Measurements from ENCODE around the gene SLC6A5.
A peak's percentile ranks its signal among the peaks of the same experiment; 100 is the strongest.

The SLC6A5 gene

GRCh38 chr11:20592741-20593140, 6.7 kb upstream of the SLC6A5 start:
- Histone ChIP-seq H4K8ac (ENCODE audit: low read depth, low read length) (no peak overlapping the region), H3K27ac (replicated peaks; ENCODE audit: low read length) (no peak overlapping the region)

GRCh38 chr11:20594274-20595061, 4.9 kb upstream of the SLC6A5 start:
- Histone ChIP-seq H3K14ac (ENCODE audit: low read length) (no peak overlapping the region), H3K79me1 (ENCODE audit: low read depth, low read length) (no peaks in the 10 kb centered on the region)

More at GRCh38 chr11:20592741-20593140, 6.7 kb upstream of the SLC6A5 start:
- Histone ChIP-seq H3K23ac (ENCODE audit: low read depth, low read length, poor library complexity) (no peak overlapping the region), H2BK15ac (ENCODE audit: low read length) (no peak overlapping the region), H3K79me1 (ENCODE audit: low read depth, low read length) (no peaks in the 10 kb centered on the region), H3K36me3 (replicated peaks in 1 of 2; ENCODE audit: control insufficient read depth in 2 of 2, insufficient read depth in 2 of 2, low read length in 2 of 2) (no peaks in the 10 kb centered on the region), H3K18ac (ENCODE audit: low read length) (no peak overlapping the region), H3K9ac (ENCODE audit: low read depth, low read length, poor library complexity) (no peak overlapping the region), H3K27me3 (ENCODE audit: control insufficient read depth in 3 of 3, insufficient read depth in 3 of 3, low read depth in 1 of 3, low read length in 3 of 3) (peaks cover 9 to 46% (median 34%) of the 10 kb centered on the region in 3 experiments), H3K4me3 (ENCODE audit: low read length in 2 of 2) (no peak overlapping the region), H2BK12ac (ENCODE audit: low read length) (no peak overlapping the region), H2AFZ (ENCODE audit: low read length) (no peak overlapping the region), H2BK5ac (ENCODE audit: low read length) (no peak overlapping the region), H4K91ac (ENCODE audit: low read depth, low read length, poor library complexity) (no peak overlapping the region), H2BK120ac (ENCODE audit: low read depth, low read length) (no peak overlapping the region), H2AK5ac (ENCODE audit: low read depth, low read length) (no peak overlapping the region), H3K4ac (ENCODE audit: low read length) (no peak overlapping the region), H3K14ac (ENCODE audit: low read length) (no peak overlapping the region), H3K4me1 (ENCODE audit: control insufficient read depth in 2 of 2, insufficient read depth in 1 of 2, low read depth in 1 of 2, low read length in 2 of 2) (peaks cover 0 to 6% of the 10 kb centered on the region in 2 donors), H3K9me3 (replicated peaks in 1 of 2; ENCODE audit: control insufficient read depth in 2 of 2, insufficient read depth in 1 of 2, low read depth in 1 of 2, low read length in 2 of 2) (no peaks in the 10 kb centered on the region), H3K4me2 (ENCODE audit: insufficient read depth, low read length, poor library complexity, severe bottlenecking) (no peak overlapping the region)
- no CpG with 5 or more reads among the region's 2 CpGs for WGBS, 2 donors (ENCODE audit: extremely low coverage in 2 of 2, insufficient read length in 2 of 2, insufficient replicate concordance in 1 of 2)
- DNase-seq (ENCODE audit: low spot score), result no peak

DNA sequence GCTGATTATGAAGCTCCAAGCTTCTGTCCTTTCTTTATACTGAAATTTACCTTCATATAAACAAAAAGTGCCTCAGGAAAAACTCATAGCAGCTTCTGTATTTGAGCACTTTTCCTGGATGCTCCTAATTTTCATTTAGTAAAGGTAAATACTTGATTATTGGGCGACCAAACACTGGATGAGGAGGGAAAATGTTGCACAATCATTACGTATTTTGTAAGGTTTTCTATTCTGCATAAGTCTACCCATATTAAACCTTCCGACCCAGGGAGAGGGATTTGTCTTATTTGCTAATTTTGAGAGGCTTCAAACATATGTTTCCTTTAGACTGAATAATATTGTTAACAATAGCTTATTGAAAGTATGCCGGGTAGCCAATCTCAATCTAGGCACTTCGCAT, 4.3 kb upstream of the SLC6A5 start:
- H3K14ac ChIP-seq (ENCODE audit: low read length), result no peak overlapping the region
- H3K79me1 ChIP-seq (ENCODE audit: low read depth, low read length), result no peaks in the 10 kb centered on the region
- WGBS, 2 donors (ENCODE audit: extremely low coverage in 2 of 2, insufficient read length in 2 of 2, insufficient replicate concordance in 1 of 2), result no CpG with 5 or more reads among the region's 5 CpGs
- no peak overlapping the region for H2AFZ ChIP-seq (ENCODE audit: low read length)
- no peak overlapping the region for H3K27ac ChIP-seq (replicated peaks; ENCODE audit: low read length)
- no peak overlapping the region for H3K4me2 ChIP-seq (ENCODE audit: insufficient read depth, low read length, poor library complexity, severe bottlenecking)
- no peak overlapping the region for H2BK15ac ChIP-seq (ENCODE audit: low read length)
- H3K36me3 ChIP-seq (replicated peaks in 1 of 2; ENCODE audit: control insufficient read depth in 2 of 2, insufficient read depth in 2 of 2, low read length in 2 of 2), result no peaks in the 10 kb centered on the region
- H3K9ac ChIP-seq (ENCODE audit: low read depth, low read length, poor library complexity), result no peak overlapping the region
- no peaks in the 10 kb centered on the region for H3K9me3 ChIP-seq (replicated peaks in 1 of 2; ENCODE audit: control insufficient read depth in 2 of 2, insufficient read depth in 1 of 2, low read depth in 1 of 2, low read length in 2 of 2)
- no peak overlapping the region for H3K4ac ChIP-seq (ENCODE audit: low read length)
- peaks cover 0 to 3% of the 10 kb centered on the region in 2 donors for H3K4me1 ChIP-seq (ENCODE audit: control insufficient read depth in 2 of 2, insufficient read depth in 1 of 2, low read depth in 1 of 2, low read length in 2 of 2)
- no peak overlapping the region for H3K23ac ChIP-seq (ENCODE audit: low read depth, low read length, poor library complexity)
- H3K27me3 ChIP-seq (ENCODE audit: control insufficient read depth in 3 of 3, insufficient read depth in 3 of 3, low read depth in 1 of 3, low read length in 3 of 3), result peaks cover 12 to 63% (median 58%) of the 10 kb centered on the region in 3 experiments
- no peak overlapping the region for H2BK5ac ChIP-seq (ENCODE audit: low read length)
- no peak overlapping the region for H2AK5ac ChIP-seq (ENCODE audit: low read depth, low read length)
- H3K18ac ChIP-seq (ENCODE audit: low read length), result no peak overlapping the region
- DNase-seq (ENCODE audit: low spot score), result no peak
- H3K4me3 ChIP-seq (ENCODE audit: low read length in 2 of 2), result no peak overlapping the region
- H2BK120ac ChIP-seq (ENCODE audit: low read depth, low read length), result no peak overlapping the region
- no peak overlapping the region for H4K91ac ChIP-seq (ENCODE audit: low read depth, low read length, poor library complexity)
- no peak overlapping the region for H4K8ac ChIP-seq (ENCODE audit: low read depth, low read length)
- no peak overlapping the region for H2BK12ac ChIP-seq (ENCODE audit: low read length)

More at GRCh38 chr11:20594274-20595061, 4.9 kb upstream of the SLC6A5 start:
- Histone ChIP-seq H3K4me2 (ENCODE audit: insufficient read depth, low read length, poor library complexity, severe bottlenecking) (no peak overlapping the region), H3K23ac (ENCODE audit: low read depth, low read length, poor library complexity) (no peak overlapping the region), H4K91ac (ENCODE audit: low read depth, low read length, poor library complexity) (no peak overlapping the region), H2BK5ac (ENCODE audit: low read length) (no peak overlapping the region), H2BK120ac (ENCODE audit: low read depth, low read length) (no peak overlapping the region), H2AK5ac (ENCODE audit: low read depth, low read length) (no peak overlapping the region), H2BK12ac (ENCODE audit: low read length) (no peak overlapping the region), H2BK15ac (ENCODE audit: low read length) (no peak overlapping the region), H3K4ac (ENCODE audit: low read length) (no peak overlapping the region), H4K8ac (ENCODE audit: low read depth, low read length) (no peak overlapping the region), H3K9me3 (replicated peaks in 1 of 2; ENCODE audit: control insufficient read depth in 2 of 2, insufficient read depth in 1 of 2, low read depth in 1 of 2, low read length in 2 of 2) (no peaks in the 10 kb centered on the region), H3K4me3 (ENCODE audit: low read length in 2 of 2) (no peak overlapping the region), H3K9ac (ENCODE audit: low read depth, low read length, poor library complexity) (no peak overlapping the region), H2AFZ (ENCODE audit: low read length) (no peak overlapping the region), H3K18ac (ENCODE audit: low read length) (no peak overlapping the region), H3K27me3 (ENCODE audit: control insufficient read depth in 3 of 3, insufficient read depth in 3 of 3, low read depth in 1 of 3, low read length in 3 of 3) (peaks cover 12 to 57% (median 51%) of the 10 kb centered on the region in 3 experiments), H3K4me1 (ENCODE audit: control insufficient read depth in 2 of 2, insufficient read depth in 1 of 2, low read depth in 1 of 2, low read length in 2 of 2) (peaks cover 0 to 6% of the 10 kb centered on the region in 2 donors), H3K36me3 (replicated peaks in 1 of 2; ENCODE audit: control insufficient read depth in 2 of 2, insufficient read depth in 2 of 2, low read length in 2 of 2) (no peaks in the 10 kb centered on the region), H3K27ac (replicated peaks; ENCODE audit: low read length) (no peak overlapping the region)
- no peak for DNase-seq (ENCODE audit: low spot score)
- no CpG with 5 or more reads among the region's 8 CpGs for WGBS, 2 donors (ENCODE audit: extremely low coverage in 2 of 2, insufficient read length in 2 of 2, insufficient replicate concordance in 1 of 2)

- Histone ChIP-seq H3K4me1 (ENCODE audit: control insufficient read depth in 2 of 2, insufficient read depth in 1 of 2, low read depth in 1 of 2, low read length in 2 of 2) (peaks cover 0 to 4% of the 10 kb centered on the region in 2 donors), H2AFZ (ENCODE audit: low read length) (peak overlapping the region; percentile 53), H3K4ac (ENCODE audit: low read length) (no peak overlapping the region), H3K27ac (replicated peaks; ENCODE audit: low read length) (no peak overlapping the region), H3K9me3 (replicated peaks in 1 of 2; ENCODE audit: control insufficient read depth in 2 of 2, insufficient read depth in 1 of 2, low read depth in 1 of 2, low read length in 2 of 2) (no peaks in the 10 kb centered on the region), H4K91ac (ENCODE audit: low read depth, low read length, poor library complexity) (no peak overlapping the region), H2BK120ac (ENCODE audit: low read depth, low read length) (no peak overlapping the region), H3K4me2 (ENCODE audit: insufficient read depth, low read length, poor library complexity, severe bottlenecking) (peak overlapping the region; percentile 22), H2BK5ac (ENCODE audit: low read length) (no peak overlapping the region), H3K18ac (ENCODE audit: low read length) (no peak overlapping the region), H3K9ac (ENCODE audit: low read depth, low read length, poor library complexity) (no peak overlapping the region), H3K27me3 (ENCODE audit: control insufficient read depth in 3 of 3, insufficient read depth in 3 of 3, low read depth in 1 of 3, low read length in 3 of 3) (peaks cover 17 to 76% (median 69%) of the 10 kb centered on the region in 3 experiments), H2BK15ac (ENCODE audit: low read length) (no peak overlapping the region), H3K36me3 (replicated peaks in 1 of 2; ENCODE audit: control insufficient read depth in 2 of 2, insufficient read depth in 2 of 2, low read length in 2 of 2) (no peaks in the 10 kb centered on the region), H2AK5ac (ENCODE audit: low read depth, low read length) (no peak overlapping the region), H3K23ac (ENCODE audit: low read depth, low read length, poor library complexity) (peak overlapping the region; percentile 52), H3K4me3 (ENCODE audit: low read length in 2 of 2) (no peak overlapping the region), H4K8ac (ENCODE audit: low read depth, low read length) (no peak overlapping the region), H2BK12ac (ENCODE audit: low read length) (no peak overlapping the region), H3K14ac (ENCODE audit: low read length) (no peak overlapping the region), H3K79me1 (ENCODE audit: low read depth, low read length) (no peaks in the 10 kb centered on the region)
- no CpG with 5 or more reads among the region's 57 CpGs for WGBS, 2 donors (ENCODE audit: extremely low coverage in 2 of 2, insufficient read length in 2 of 2, insufficient replicate concordance in 1 of 2)
- DNase-seq (ENCODE audit: low spot score), result no peak
Observed at GRCh38 chr11:20596205-20597153, 2.9 kb upstream of the SLC6A5 start.

Measured in neuronal stem cell (in vitro differentiated cells).